Measurements from ENCODE around the gene ANKRD55. TPM values are rescaled to one million over a fixed set of nuclear protein-coding genes. Genes with fewer than 3 reads are reported as not detected.

Gene ANKRD55
- total and polyA plus RNA-seq, 9 of the 15 experiments (the other 6 are each of a cell fraction or from before 2014, with no cell fraction given), result 3.4 to 10.6 (median 6.5) TPM

- no peak for TF ChIP-seq EP300 (IDR thresholded peaks at IDR 0.05; ENCODE audit: low read length)
- no peak for TF ChIP-seq C11orf30 (IDR thresholded peaks at IDR 0.05; ENCODE audit: low read depth)
- TF ChIP-seq IRF1 (CRISPR knock-in tag; IDR thresholded peaks at IDR 0.05; ENCODE audit: borderline replicate concordance), result no peak
- no peak for TF ChIP-seq SNIP1 (IDR thresholded peaks at IDR 0.05; ENCODE audit: low read depth)
- no peak for TF ChIP-seq SMARCC2 (IDR thresholded peaks at IDR 0.05; ENCODE audit: low read depth)
- no peak for TF ChIP-seq CHD2 (IDR thresholded peaks at IDR 0.05; ENCODE audit: low read depth, low read length)
- TF ChIP-seq MCM3 (IDR thresholded peaks at IDR 0.05), result no peak
- TF ChIP-seq SRSF1 (IDR thresholded peaks at IDR 0.05; ENCODE audit: low read depth, low read length), result no peak
- no peak for TF ChIP-seq ZNF76 (CRISPR knock-in tag; IDR thresholded peaks at IDR 0.05; ENCODE audit: borderline replicate concordance)
- TF ChIP-seq DMBX1 (CRISPR knock-in tag; IDR thresholded peaks at IDR 0.05; ENCODE audit: borderline replicate concordance), result no peak
- no peak for TF ChIP-seq RBM22 (IDR thresholded peaks at IDR 0.05; ENCODE audit: low read depth, low read length, poor library complexity, severe bottlenecking)
- no peak for TF ChIP-seq ERF (CRISPR knock-in tag; IDR thresholded peaks at IDR 0.05)
- TF ChIP-seq, protein P1, sequence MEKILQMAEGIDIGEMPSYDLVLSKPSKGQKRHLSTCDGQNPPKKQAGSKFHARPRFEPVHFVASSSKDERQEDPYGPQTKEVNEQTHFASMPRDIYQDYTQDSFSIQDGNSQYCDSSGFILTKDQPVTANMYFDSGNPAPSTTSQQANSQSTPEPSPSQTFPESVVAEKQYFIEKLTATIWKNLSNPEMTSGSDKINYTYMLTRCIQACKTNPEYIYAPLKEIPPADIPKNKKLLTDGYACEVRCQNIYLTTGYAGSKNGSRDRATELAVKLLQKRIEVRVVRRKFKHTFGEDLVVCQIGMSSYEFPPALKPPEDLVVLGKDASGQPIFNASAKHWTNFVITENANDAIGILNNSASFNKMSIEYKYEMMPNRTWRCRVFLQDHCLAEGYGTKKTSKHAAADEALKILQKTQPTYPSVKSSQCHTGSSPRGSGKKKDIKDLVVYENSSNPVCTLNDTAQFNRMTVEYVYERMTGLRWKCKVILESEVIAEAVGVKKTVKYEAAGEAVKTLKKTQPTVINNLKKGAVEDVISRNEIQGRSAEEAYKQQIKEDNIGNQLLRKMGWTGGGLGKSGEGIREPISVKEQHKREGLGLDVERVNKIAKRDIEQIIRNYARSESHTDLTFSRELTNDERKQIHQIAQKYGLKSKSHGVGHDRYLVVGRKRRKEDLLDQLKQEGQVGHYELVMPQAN (IDR thresholded peaks at IDR 0.05; ENCODE audit: borderline replicate concordance), result no peak
- Histone ChIP-seq H3K9ac (ENCODE audit: insufficient read depth in 1 of 2, low read depth in 2 of 2, low read length in 2 of 2) (no peak overlapping the region), H3K9me1 (ENCODE audit: control insufficient read depth, insufficient read depth, low read length) (no peaks in the 10 kb centered on the region), H2AFZ (ENCODE audit: low read depth, low read length) (no peak overlapping the region), H3K79me2 (ENCODE audit: control insufficient read depth, insufficient read depth, low read length) (no peaks in the 10 kb centered on the region), H3K9me3 (replicated peaks; ENCODE audit: control insufficient read depth, insufficient read depth, low read depth, low read length) (no peaks in the 10 kb centered on the region), H3K4me3 (no peak overlapping the region), H4K20me1 (replicated peaks; ENCODE audit: control insufficient read depth, insufficient read depth, low read length) (no peaks in the 10 kb centered on the region), H3K4me2 (ENCODE audit: insufficient read depth, low read length) (no peak overlapping the region), H3K27ac (ENCODE audit: extremely low read depth, low read depth, low read length) (no peak overlapping the region), H3K36me3 (ENCODE audit: control insufficient read depth, insufficient read depth, low read length) (no peaks in the 10 kb centered on the region; the same call in 2 of the 3 replicates), H3K27me3 (ENCODE audit: control insufficient read depth in 2 of 2, insufficient read depth in 2 of 2, low read length in 2 of 2) (no peaks in the 10 kb centered on the region), H3K4me1 (replicated peaks in 1 of 2; ENCODE audit: control insufficient read depth in 2 of 2, insufficient read depth in 2 of 2, low read length in 2 of 2) (no peaks in the 10 kb centered on the region; a peak in 1 of 5 replicates)
- no TSS peak for BruUV-seq (replicated peaks)
- 53% methylated on average over 6 of the region's 6 CpGs for WGBS (ENCODE audit: insufficient coverage, low coverage, missing lambda C conversion rate)
- in situ Hi-C loops (cut with MboI), result no loop called here
- CTCF ChIA-PET (ENCODE audit: low intra/inter-chr PET ratio), result no interaction called here
- ATAC-seq (no peak), FAIRE-seq (no peak), DNase-seq (ENCODE audit: extremely low read depth in 1 of 4, low spot score in 3 of 4) (no peak)
- POLR2A ChIA-PET, result interaction anchor here (1.4 kb wide), 1 partner anchor 18 kb away, joined by 3 read pairs; no protein-coding TSS in a partner anchor
- intact Hi-C loops (cut with micrococcal nuclease), result no loop called here
Measured at GRCh38 chr5:56142233-56142613, 90.9 kb downstream of the ANKRD55 start.

Data from K562 (cell line).